HG03039 (cell line): ENCODE data around the gene PKIG.

ENCODE experiments used
- ATAC-seq: cut with Tn5 transposase; IDR thresholded peaks from one replicate; pipeline ENCODE4 v1.9.1; 2021; ENCODE audit warnings: mild to moderate bottlenecking, moderate library complexity; ENCODE audit not compliant: unreplicated experiment

The PKIG gene

DNA sequence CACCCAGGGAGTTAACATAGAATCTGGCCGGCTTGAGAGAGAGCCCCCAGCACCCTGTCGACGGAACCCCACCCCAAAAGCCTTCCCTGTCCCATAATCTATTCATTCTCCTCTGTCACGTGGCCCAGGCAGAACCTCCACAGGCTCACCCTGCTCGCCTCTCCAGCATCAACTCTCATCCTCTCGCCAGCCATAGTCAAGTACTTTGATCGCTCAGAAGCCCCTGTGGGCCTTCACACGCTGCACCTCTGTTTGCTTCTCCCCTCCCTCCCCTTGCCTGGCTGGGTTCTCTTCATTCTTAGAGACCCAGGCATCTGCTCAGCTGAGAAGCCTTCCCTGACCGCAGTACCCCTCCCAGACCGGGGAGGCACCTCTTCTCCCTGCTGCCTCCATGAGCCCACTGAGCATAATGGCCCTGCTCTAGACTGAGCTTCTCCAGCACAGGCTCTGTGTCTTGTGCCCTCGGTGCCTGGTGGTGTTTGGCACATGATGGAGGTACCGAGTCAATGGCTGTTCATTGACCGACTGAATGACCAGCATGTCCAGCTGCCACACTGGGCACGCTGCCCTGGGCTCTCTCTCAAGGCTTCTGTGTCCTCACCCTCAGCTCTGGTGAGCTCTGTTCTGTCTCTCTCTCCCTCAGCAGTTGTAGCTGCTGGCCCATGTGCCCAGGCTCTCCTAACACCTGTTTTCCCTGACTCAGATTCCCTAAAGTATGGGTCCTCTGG lies 33.7 kb downstream of the PKIG start:
- no peak for ATAC-seq

DNA sequence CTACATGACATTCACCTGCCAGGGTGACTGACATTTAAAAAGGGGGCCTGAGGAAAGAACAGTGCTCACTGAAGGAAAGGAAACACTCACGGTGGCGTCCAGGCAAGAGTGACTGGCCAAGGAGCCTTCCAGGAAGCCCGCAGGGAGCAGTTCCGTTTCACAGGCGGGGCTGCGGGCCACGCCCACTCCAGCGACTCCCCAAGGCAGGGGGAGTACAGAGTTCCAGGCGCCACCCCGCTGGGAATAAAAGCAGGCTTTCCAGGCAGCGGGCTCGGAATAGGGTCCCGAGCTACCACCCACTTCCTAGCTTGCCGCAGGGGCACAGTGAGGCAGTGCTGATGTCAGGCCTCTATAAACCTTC lies 34.2 kb downstream of the PKIG start:
- no peak for ATAC-seq

DNA sequence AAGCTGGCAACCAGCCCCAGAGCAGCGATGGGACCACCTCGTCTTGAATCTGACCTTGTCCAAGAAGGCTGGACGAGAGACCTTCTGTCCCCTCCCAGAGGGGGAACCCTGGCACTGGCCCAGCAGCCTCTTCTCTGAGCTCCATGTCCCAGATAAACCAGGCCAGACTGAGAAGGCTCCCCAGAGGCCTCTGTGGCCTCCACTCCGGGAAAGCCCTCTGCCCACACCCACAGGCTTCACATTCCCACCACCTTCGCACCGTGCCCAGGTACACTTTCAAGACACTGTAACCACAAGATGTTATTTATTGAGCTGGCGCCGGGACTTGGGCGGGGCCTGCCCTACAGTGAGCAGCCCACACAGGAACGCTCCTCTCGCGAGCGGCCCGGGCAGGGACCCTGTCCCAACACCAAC lies 35.9 kb downstream of the PKIG start:
- ATAC-seq = no peak

DNA sequence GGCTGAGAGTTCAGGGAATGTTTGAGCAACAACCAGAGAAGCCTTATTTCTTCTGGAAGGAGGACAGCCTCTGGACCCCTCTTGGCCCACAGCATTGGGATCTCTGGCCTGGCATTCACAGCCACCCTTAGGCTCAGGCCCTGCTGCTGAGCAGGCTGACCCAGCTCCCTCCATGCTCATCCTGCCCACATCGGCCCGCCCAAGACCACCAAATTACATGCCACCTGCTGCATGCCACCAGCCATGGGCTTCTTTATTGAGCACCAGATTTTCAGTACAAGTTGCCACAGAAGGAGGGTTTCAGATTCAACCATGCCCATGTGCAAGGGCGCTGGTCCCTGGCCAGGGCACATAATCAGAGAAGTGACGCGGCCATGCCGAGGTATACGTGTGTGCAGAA lies 36.9 kb downstream of the PKIG start:
- ATAC-seq = no peak

DNA sequence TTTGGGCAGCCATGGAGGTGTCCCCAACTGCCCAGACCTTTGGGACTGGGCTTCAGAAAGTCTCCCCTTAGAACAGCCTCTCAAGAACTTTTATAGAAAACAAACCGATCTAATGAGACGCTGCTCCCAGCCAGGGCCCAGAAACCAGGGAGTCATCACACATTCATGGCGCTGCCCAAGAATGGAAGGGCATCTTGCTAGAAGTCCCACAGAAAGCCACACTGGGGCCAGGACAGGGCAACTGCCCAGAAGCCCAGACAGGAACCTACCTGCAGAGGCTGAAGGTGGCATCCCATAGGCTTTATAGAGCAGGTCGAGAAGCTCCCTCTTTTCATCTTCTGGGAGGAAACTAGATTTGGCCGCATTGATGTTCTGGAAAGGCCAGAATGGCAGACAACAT lies 37.7 kb downstream of the PKIG start:
- ATAC-seq = no peak

DNA sequence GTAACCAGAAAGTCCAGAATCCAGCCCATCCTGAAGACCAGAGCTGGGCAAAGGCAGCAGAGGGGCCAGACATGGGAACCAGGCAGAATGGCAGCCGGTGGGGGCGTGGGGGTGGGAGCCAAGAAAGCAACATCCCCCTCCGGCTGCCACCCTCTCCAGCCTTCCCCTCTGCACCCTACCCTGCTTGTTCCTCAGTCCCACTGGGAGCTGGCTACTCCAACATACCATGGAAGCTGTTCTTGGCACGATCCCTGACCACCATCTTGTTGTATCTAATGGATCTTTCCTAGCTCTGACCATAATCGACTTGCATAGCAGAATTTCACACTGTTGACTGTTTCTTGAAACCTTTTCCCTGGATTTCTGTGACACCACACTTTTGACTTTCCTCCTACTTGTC lies 38.9 kb downstream of the PKIG start:
- ATAC-seq = no peak

DNA sequence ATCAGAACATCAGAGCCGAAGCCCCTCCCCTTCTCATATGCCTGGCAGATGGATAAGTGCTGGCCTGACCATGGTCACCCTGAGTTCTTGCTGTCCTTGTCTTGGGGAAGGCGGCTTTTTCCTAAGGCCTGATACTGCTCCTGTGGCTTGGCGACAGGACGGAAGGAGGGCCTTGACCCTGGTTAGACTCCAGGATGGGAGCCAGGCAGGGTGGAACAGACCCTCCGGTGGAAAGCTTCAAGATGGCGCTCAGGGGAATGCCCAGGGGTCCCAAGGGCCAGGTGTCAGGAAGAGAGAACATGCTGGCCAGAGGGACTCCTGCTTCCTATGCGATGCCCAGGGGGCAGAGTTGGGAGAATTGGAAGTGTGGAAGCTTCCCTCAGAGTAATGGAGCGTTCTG lies 39.6 kb downstream of the PKIG start:
- no peak for ATAC-seq

DNA sequence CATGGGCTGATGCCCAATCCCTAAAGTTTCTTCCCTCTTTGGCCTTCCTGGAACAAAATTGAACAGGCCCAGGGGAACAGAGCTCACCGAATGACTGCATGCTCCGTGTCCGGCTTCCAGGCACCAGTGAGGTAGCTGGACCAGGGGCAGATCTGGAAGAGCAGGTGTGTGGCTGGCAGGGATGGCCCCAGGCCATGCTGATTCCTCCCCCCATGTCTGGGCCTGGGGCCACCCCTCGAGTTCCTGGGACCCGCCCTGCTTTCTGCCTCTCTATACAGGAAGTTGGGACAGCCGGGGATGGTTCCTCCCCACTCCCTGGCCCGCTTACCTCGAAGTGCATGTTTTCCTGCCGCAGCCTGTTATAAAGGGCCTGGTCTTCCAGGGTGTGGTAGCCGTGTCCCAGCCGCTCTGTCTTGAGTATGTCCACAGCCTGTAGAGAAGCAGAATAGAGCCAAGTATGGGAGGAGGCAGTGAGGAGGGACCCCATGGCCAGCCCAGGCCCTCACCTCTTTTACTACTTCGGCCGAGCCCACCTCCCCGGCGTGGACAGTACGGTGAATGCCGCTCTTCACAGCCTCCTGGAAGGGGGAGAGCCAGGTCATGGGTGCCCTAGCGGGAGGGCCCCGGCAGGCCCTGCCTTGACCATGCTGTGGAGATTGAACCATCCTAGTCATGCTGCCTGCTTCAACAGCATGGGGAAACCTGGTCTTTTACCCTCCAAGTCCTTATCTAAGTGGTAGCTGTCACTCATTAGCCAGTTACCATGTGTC lies 40.3 kb downstream of the PKIG start:
- no peak for ATAC-seq

DNA sequence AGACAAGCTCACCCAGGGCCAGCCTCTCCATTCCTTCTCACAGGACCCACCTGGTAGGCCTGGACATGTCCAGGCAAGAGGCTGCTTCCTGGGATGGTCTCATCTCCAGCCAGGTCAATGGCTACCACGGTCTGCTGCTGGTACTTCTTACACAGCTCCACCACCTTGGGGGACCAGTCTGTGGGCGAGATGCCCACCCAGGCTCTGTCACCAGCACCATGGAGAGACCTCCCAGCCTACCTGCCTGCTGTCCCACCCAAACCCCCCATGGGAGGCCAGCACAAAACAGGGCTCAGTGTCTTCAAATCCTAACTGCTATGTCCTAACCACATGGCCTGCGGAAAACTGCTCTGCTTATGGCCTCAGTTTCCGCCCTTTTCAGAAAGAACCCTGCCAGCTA lies 41.8 kb downstream of the PKIG start:
- ATAC-seq = no peak

DNA sequence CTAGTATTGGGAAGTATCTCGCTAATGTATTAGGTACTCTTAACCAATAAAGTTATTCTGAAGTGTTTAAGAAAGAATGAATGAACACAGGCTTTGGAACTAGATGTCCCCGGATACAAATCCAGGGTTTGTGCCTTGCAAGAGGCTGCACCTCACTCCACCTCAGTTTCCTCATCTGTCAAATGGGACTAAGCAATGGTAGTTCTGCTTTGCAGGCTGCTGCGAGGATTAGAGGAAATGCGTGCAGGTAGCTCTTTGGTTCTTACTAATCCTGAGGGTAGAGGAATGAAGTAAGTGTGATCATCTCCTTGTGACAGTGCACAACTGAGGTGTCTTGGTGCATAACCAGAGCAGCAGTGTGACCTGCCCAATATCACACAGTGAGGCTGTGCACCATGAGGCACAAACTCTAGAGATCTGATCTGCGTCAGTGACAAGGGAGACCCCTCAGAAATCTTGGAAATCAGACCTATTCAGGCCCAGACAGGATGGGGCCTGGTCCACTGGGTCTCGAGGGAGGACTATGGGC lies 42.4 kb downstream of the PKIG start:
- ATAC-seq = no peak

DNA sequence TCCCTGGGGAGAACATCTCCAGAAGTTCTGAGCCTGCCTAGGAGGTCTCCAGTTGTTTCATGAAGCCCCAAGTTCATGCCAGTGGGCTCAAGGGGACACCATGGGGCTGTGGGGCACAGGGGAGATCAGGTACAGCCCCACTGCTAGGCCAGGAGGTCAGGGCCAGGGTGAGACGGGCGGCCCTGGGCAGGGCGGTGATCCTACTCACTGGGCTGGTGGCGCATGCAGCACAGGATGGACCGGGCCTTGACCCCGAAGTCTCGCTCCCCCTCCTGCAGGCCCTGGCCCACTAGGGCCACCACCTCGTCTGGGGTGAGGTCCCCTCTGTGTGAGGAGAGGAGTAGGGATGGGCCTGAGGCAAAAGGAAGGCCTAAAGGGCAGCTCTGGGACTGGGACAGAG lies 43.0 kb downstream of the PKIG start:
- no peak for ATAC-seq

DNA sequence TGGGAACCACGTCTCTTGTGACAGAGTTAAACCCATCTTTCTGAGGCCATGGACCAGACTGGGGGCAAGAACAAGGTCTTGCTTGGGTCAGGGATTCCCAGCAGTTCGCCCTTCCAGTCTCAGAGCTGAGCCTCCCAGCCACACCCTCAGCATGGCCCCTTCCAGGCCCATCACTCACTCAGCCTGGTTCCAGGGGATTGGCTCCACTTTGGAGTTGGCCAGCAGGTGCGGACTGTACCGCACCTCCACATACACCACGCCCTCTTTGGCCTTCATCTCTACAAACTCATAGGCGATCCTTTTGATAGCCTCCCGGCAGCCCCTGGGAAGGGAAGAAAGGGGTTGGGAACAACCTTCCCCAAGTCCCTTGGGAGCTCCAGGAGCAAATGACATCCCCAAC lies 43.9 kb downstream of the PKIG start:
- ATAC-seq = no peak

DNA sequence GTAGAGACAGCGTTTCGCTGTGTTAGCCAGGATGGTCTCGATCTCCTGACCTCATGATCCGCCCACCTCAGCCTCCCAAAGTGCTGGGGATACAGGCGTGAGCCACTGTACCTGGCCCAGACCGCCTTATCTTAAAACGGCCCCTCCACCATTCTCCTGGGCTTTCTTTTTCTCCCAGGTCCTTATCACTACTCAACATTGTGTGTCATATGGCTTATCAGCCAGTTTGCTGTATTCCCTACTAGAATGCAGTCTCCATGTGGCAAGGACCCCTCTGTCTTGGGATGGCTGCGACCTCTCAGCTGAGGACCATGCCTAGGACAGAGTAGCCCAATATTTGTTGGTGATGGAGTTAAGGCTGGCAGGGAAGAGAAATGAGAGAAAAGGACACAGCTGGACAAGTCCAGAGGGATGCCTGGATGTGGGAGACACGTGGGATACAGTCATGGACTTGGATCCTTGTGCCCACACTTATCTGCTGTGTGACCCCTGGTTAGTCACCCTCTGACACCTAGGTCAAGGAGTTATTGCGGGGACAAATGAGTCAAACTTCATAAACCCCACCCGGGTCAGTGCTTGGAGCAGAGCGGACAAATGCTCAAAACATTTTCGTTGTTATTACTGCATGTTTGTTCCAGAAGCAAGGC lies 45.1 kb downstream of the PKIG start:
- no peak for ATAC-seq

DNA sequence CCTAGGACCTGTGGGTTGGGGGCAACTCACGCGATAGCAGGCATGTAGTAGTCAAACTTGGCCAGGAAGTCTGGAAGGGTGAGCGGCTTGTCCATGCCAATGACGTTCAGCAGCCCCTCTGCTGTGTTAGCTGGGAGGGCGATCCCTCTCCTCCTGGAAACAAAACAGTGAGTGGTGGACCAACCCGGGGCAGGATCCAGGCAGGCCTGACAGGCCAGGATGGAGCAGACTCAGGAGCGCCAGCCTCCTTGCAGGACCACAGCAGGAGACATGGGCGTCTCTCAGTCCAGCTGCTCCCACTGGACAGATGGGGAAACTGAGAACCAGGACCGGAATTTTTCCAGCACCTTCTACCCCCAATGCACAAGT lies 46.6 kb downstream of the PKIG start:
- ATAC-seq = no peak

DNA sequence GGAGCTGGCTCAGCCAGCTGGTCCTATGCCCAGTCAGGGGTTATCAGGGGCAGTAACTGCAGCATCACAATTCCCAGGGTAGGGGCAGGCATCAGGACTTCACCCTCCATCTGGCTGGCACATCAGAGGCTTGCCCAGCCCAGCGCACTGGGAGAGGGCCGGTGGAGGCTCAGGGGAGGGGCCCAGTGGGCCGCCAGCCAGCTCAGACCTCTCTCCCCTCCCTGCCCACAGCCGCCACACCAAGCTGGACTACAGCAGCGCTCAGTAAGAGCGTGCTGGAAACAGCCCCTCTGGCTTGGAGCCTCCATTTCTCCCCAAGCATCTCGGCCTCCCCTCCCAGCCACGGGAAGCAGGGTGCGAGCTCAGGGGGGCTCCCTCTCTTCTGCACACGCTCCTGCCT lies 47.2 kb downstream of the PKIG start:
- ATAC-seq = no peak

DNA sequence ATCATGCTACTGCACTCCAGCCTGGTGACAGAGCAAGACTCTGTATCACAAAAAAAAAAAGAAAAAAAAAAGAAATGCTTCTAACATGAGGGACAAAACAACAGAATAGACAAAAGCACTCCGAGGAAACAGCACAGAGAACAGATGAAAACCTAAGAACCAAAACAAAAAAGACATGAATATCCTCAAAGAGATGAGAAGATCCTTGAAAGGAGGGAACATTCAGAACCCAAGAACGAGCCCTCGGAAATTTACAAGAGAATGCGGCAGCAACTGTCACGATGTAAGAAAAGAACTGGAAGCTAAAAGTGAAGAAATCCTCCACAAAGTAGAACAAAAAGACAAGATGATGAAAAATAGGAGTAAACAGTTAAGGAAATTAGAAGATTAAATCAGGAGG lies 47.9 kb downstream of the PKIG start:
- no peak for ATAC-seq

DNA sequence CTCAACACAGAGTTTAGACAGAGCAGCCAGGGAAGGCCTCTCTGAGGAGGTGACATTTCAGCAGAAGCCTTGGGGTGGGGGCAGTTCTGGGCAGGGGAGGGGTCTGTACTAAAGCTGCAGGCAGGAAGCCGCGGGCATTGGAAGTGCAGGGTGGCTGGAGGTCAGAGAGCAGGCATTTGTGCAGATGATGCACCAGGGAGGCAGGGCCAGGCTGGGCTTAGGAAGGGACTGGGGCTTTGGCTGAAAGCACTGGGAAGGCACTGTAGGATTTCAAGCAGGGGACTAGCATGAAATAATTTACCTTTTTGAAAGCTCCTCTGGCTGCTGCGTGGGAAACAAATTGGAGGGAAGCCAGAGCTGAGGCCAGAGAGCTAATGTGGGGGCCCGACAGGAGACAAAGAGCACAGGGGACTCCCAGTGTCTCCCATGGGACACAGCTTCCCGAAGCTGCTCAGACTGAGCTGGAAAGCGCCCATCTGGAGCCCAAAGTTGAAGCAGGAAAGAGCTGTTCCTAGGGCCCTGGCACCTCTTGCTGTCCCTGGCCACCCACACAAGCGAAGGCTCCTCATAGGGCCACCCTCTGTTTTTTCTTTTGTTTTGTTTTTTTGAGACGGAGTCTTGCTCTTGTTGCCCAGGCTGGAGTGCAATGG lies 49.8 kb downstream of the PKIG start:
- no peak for ATAC-seq

DNA sequence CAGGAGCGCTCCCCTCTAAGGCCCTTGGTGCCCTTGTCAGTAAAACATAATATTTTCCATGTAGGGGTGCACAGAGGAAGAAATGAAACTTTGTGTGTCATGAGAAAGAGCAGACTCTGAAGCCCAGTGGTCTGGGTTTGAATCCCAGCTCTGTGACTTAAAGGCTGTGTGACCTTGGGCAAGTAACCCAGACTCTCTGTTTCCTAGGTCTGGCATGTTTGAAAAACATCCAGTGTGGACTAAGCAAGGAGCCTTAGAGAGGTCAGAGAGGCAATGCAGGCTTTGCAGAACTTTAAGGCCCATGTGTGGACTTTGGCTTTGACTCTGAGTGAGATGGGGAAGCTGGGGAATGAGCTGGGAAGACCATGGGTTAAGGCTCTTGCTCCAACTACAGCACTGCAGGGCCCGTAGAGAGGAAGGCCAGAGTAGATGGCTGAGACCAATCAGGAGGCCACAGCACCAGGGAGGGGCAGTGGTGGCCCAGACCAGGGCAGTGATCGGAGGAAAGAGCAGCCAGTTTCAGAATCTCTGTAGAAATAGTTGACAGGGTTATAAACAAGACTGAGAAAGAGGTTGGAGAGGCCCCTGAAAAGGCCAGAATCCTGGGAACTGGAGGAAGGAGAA lies 50.9 kb downstream of the PKIG start:
- ATAC-seq = no peak

DNA sequence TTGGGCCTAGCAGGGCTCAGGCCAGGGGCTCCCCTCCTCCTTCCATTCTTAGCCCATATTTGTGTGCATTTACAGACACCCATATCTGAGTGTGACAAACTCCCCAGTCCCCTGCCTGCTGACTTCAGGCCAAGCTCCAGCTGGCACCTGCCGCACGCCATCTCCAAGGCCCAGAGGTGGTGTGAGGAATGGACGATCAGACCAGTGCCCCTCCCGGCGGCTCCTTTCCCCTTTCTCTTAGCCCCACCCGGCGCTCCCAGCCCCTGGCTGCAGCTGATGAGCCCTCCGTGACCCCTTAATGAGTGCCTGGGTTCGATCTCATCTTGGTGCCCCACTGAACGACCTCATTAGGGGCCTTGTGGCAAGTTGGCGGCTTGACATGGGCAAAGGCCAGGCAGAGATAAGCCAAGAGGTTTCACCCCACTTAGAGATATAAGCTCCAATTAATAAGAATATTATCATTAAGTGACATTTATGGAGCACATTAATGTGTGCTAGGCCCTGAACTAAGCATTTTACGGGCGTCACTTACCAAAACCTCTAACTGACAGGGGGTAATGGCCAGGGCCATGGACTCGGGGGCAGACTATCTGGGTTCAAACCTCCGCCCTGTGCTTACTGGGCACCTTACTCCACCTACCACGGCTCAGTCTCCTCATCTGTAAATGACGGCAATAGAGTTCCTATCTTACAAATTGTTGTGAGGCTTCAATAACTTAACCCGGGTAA lies 51.7 kb downstream of the PKIG start:
- no peak for ATAC-seq

DNA sequence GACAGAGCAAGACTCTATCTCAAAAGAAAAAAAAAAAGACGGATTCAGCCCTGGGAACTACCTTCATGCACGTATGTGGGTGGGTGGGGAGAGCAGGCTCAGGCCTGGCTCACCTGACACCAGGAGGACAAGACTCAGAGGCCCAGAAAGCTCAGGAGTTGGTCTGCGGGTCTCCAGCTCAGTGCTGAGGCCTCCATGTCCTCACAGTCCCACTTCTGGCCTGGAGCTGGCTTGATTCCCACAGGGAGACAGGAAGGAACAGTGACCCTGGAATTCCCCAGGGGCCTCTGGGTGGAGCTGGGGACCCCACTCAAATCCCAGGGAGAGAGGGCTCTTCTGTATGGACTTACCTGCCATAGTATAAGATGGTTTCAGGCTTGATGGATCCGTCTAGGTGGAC lies 53.5 kb downstream of the PKIG start:
- no peak for ATAC-seq
